Keratinocyte (primary cell): Measurements from ENCODE around the gene THUMPD3.

Experiments used
- EZH2 ChIP-seq: IDR thresholded peaks from one replicate; pipeline ENCODE4 v1.6.1; 2012; ENCODE audit warnings: inconsistent platforms, mild to moderate bottlenecking, low read length, moderate library complexity
- TF ChIP-seq, protein P1 (sequence below), 3 experiments: IDR thresholded peaks in 1 of 3; conservative IDR thresholded peaks in 1 of 3; optimal IDR thresholded peaks in 1 of 3; 2 replicates in 2 of 3; 3 replicates in 1 of 3; pipeline versions ENCODE3 to v1.5.1; 2011; ENCODE audit warnings: low read length in 3 of 3, mild to moderate bottlenecking in 3 of 3, moderate library complexity in 2 of 3, control low read depth in 1 of 3, inconsistent platforms in 1 of 3; ENCODE audit not compliant: insufficient read depth in 2 of 3; ENCODE audit errors: extremely low read depth in 1 of 3

DNA sequence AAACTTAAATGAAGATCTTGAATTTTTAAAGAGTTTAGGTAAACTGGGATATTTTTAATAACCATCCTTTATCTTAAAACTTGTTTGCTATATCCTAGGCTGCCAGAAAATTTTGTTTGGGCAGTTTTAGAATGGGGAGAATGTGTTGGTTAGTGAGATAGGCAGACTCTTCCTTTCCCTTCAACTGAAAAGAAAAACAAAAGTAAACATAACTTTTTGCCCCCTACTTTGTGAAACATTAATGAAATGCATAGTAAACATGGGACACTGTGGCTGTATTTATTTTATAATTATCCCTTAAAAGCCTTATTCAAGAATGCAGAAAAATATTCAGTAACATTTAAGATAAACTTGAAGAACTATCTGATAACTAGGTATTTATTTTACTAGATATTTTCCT lies 65.6 kb downstream of the THUMPD3 start:
- TF ChIP-seq, protein P1, sequence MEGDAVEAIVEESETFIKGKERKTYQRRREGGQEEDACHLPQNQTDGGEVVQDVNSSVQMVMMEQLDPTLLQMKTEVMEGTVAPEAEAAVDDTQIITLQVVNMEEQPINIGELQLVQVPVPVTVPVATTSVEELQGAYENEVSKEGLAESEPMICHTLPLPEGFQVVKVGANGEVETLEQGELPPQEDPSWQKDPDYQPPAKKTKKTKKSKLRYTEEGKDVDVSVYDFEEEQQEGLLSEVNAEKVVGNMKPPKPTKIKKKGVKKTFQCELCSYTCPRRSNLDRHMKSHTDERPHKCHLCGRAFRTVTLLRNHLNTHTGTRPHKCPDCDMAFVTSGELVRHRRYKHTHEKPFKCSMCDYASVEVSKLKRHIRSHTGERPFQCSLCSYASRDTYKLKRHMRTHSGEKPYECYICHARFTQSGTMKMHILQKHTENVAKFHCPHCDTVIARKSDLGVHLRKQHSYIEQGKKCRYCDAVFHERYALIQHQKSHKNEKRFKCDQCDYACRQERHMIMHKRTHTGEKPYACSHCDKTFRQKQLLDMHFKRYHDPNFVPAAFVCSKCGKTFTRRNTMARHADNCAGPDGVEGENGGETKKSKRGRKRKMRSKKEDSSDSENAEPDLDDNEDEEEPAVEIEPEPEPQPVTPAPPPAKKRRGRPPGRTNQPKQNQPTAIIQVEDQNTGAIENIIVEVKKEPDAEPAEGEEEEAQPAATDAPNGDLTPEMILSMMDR (optimal IDR thresholded peaks at IDR 0.05 in 1 of 3, IDR thresholded peaks at IDR 0.05 in 1 of 3, conservative IDR thresholded peaks at IDR 0.05 in 1 of 3; ENCODE audit: extremely low read depth in 1 of 3, insufficient read depth in 2 of 3, low read length in 3 of 3), result no peak
- TF ChIP-seq EZH2, result no peak
